Measurements from ENCODE around the gene FSD1. TPM values are rescaled to one million over a fixed set of nuclear protein-coding genes. Genes with fewer than 3 reads are reported as not detected.
A peak's percentile ranks its signal among the peaks of the same experiment; 100 is the strongest.
"Not testable (repeated sequence)": the region's sequence is repeated elsewhere in the genome, so short reads cannot be mapped to it uniquely, and the experiment has no call there.

The FSD1 gene
- total RNA-seq, 1 donor from 2014 or later, result 26.3 TPM

- TF ChIP-seq CTCF (conservative IDR thresholded peaks at IDR 0.05), result no peak
- H3K4me1 Mint-ChIP-seq (ENCODE audit: unreplicated experiment), result peaks cover 4% of the 10 kb centered on the region
- H3K4me3 Mint-ChIP-seq, result peak overlapping the region; percentile 75
- no peak for DNase-seq (ENCODE audit: extremely low spot score, unreplicated experiment)
- peaks cover 5% of the 10 kb centered on the region for H3K27me3 Mint-ChIP-seq
- H3K36me3 Mint-ChIP-seq, result peaks cover 9% of the 10 kb centered on the region
- no peaks in the 10 kb centered on the region for H3K9me3 Mint-ChIP-seq
- H3K27ac Mint-ChIP-seq, result no peak overlapping the region
These were observed 41.1 kb downstream of the FSD1 start for GRCh38 chr19:4345342-4346019.

DNA sequence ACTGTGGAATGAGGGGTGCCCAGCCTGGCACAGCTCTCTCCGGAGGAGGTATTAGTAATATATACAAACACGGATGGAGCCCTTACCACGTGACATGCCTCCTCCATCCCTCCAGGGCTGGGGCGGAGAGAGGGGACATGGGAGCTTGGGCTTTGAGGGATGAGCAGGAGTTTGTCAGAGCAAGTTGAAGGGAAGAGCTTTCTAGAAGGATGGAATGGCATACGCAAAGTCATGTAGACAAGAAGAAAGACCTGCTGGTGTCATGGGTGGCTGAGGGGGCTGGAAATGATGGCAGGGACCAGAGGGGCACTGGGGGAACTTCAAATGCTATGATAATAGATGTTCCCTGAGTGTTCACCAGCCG is 41.6 kb downstream of the FSD1 start:
- H3K27ac Mint-ChIP-seq, result no peak overlapping the region
- no peaks in the 10 kb centered on the region for H3K4me1 Mint-ChIP-seq (ENCODE audit: unreplicated experiment)
- H3K36me3 Mint-ChIP-seq, result peaks cover 9% of the 10 kb centered on the region
- H3K4me3 Mint-ChIP-seq, result peak overlapping the region; percentile 46
- no peak for DNase-seq (ENCODE audit: extremely low spot score, unreplicated experiment)
- no peaks in the 10 kb centered on the region for H3K9me3 Mint-ChIP-seq
- no peak for TF ChIP-seq CTCF (conservative IDR thresholded peaks at IDR 0.05)
- peaks cover 5% of the 10 kb centered on the region for H3K27me3 Mint-ChIP-seq

- Mint-ChIP-seq H3K27me3 (peaks cover 5% of the 10 kb centered on the region), H3K27ac (no peak overlapping the region), H3K4me3 (no peak overlapping the region), H3K4me1 (ENCODE audit: unreplicated experiment) (no peaks in the 10 kb centered on the region), H3K9me3 (no peaks in the 10 kb centered on the region), H3K36me3 (peaks cover 9% of the 10 kb centered on the region)
- DNase-seq (ENCODE audit: extremely low spot score, unreplicated experiment), result no peak
- TF ChIP-seq CTCF (conservative IDR thresholded peaks at IDR 0.05), result no peak
These were observed 43.1 kb downstream of the FSD1 start for GRCh38 chr19:4347521-4347920.

- H3K4me3 Mint-ChIP-seq; H3K27me3 Mint-ChIP-seq; H3K36me3 Mint-ChIP-seq; DNase-seq (ENCODE audit: extremely low spot score, unreplicated experiment); H3K9me3 Mint-ChIP-seq; H3K4me1 Mint-ChIP-seq (ENCODE audit: unreplicated experiment); H3K27ac Mint-ChIP-seq: not testable (repeated sequence)
These were observed 44.8 kb downstream of the FSD1 start for GRCh38 chr19:4349225-4349624.

DNA sequence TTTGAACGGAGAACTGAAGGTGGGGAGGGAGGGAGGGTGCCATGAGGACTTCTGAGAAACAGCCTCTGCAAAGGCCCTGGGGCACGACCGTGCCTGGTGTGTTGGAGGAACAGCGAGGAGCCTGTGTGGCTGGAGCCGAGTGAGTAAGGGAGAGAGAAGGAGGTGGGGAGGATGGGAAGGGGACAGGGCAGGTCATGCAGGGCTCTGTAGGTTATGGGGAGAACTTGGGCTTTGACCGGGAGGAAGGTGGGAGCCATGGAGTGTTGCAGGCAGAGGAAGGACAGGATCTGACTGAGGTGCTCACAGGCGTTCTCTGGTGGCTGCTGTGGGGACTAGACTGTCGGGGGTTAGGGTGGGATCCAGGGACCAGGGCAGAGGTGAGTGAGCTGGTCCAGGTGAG is 45.7 kb downstream of the FSD1 start:
- Mint-ChIP-seq H3K27ac (no peak overlapping the region), H3K4me3 (no peak overlapping the region), H3K27me3 (no peaks in the 10 kb centered on the region), H3K36me3 (peaks cover 5% of the 10 kb centered on the region), H3K9me3 (no peaks in the 10 kb centered on the region), H3K4me1 (ENCODE audit: unreplicated experiment) (no peaks in the 10 kb centered on the region)
- TF ChIP-seq CTCF (conservative IDR thresholded peaks at IDR 0.05), result no peak
- no peak for DNase-seq (ENCODE audit: extremely low spot score, unreplicated experiment)

DNA sequence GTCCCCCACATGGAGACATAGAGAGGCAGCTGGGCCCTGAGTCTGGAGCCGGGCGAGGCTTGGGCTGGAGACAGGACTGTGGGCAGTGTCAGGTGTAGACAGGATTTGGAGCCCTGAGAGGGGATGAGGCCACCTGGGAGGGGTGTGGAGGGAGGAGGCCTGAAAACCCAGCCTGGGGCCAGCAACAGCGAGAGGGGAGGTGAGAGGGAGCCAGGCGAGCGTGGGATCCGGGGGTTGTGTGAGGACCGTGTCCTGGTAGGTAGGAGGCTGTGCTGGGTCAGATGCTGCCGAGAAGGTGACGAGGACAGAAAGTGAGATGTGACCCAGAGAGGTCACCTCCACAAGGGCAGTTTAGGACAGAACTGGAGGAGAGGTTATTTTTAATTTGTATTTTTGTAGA is 46.3 kb downstream of the FSD1 start:
- TF ChIP-seq CTCF (conservative IDR thresholded peaks at IDR 0.05), result no peak
- Mint-ChIP-seq H3K9me3 (no peaks in the 10 kb centered on the region), H3K27me3 (no peaks in the 10 kb centered on the region), H3K4me1 (ENCODE audit: unreplicated experiment) (no peaks in the 10 kb centered on the region), H3K36me3 (peaks cover 5% of the 10 kb centered on the region), H3K4me3 (no peak overlapping the region), H3K27ac (no peak overlapping the region)
- no peak for DNase-seq (ENCODE audit: extremely low spot score, unreplicated experiment)
